Mucosa of stomach (tissue), 1 donor: Measurements from ENCODE around the gene CRACR2B.

Experiments used
- H3K27me3 ChIP-seq: one replicate; pipeline ENCODE4 v1.7.0; 2013; ENCODE audit warnings: mild to moderate bottlenecking, low read length; ENCODE audit not compliant: control insufficient read depth, insufficient read depth
- H3K36me3 ChIP-seq: one replicate; pipeline ENCODE4 v1.7.0; 2013; ENCODE audit warnings: low read length; ENCODE audit not compliant: control insufficient read depth, insufficient read depth
- H3K4me1 ChIP-seq: one replicate; pipeline ENCODE4 v1.7.0; 2013; ENCODE audit warnings: mild to moderate bottlenecking, low read length; ENCODE audit not compliant: control insufficient read depth, insufficient read depth
- H3K4me3 ChIP-seq: one replicate; pipeline ENCODE4 v1.7.0; 2013; ENCODE audit warnings: low read length
- H3K9ac ChIP-seq: one replicate; pipeline ENCODE4 v1.7.0; 2013; ENCODE audit warnings: mild to moderate bottlenecking, low read length, moderate library complexity
- H3K9me3 ChIP-seq: one replicate; pipeline ENCODE4 v1.7.0; 2013; ENCODE audit warnings: mild to moderate bottlenecking, low read length, moderate library complexity; ENCODE audit not compliant: control insufficient read depth
- donor health status: Pancreatic carcinoma.

CRACR2B gene

DNA sequence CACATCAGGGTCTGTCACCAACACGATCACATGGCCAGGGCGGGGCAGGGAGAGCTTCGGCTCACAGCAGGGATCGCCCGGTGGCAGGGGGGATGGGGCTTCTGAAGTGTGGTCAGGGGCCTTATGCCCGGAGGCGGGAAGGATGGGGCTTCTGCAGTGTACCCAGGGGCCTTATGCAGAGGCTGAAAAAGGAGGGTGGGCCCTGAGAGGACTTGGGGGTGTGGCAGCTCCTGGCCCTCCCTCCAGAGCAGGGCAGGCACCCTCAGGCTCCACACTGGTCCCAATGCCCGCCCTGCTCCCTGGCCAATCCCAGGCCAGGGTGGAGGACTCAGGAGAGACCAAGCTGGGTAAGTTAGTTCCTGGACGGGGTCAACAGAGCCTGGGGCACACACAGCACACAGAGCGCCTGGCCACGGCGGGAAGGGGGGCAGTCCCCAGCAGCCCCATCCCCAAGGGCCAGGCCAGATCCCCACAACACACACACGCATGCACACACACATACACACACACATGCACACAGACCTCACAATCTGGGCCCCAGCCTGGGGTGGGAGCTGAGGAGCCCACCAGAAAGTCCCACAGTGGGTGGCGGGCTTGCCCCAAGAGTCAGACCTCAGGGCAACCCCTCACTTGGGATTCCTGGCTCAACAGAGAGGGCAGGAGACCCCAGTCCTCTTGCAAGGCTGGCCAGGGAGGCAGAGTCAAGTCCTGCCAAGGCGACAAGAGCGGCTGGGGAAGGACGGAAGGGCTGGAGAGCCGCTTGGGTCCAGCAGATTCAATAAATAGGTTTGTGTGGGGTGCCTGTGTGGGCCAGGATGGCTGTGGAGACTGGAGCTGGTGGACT lies 36.8 kb upstream of the CRACR2B start:
- Histone ChIP-seq H3K36me3 (no peaks in the 10 kb centered on the region), H3K4me3 (no peak overlapping the region), H3K9ac (no peak overlapping the region), H3K4me1 (peaks cover 14% of the 10 kb centered on the region), H3K9me3 (no peaks in the 10 kb centered on the region), H3K27me3 (peaks cover 11% of the 10 kb centered on the region)

DNA sequence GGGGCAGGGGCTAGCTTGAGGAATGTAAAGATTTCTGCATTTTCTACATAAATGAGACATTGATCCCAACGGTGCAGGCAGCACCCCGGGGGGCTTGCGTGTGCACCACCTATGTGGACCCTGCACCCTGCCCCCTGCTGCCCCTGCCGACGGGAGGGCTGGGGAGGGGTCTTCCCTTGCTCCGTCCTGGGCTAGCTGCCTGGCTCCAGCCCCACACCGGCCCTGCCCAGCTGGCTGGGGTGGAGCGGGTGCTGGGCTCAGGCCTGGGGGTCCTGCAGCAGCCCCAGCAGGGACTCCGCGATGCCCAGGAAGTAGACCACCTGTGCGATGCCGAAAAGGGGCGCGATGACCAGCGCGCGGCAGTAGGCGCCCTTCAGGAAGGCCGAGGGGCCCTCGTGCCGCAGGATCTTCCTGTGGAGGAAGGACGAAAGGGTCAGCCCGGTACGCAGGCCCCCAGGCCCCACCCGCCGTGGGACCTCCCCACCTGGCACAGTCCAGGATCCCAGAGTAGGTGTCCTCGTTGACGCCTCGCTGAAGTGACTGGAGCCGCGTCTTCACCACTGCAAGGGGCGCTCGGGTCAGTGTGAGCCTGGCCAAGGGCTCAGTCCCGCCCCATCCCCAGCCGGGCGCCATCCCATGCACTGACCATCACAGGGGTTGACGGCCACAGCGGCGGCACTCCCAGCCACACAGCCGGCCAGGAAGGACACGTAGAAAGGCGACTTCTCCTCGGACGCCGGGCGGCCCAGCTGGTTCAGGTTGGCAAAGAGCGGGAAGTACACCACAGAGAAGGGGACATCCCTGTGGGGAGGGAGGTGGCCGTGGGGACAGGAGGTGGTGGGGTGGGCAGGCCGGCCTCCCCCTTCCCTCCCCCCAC lies 35.8 kb upstream of the CRACR2B start:
- Histone ChIP-seq H3K9me3 (no peaks in the 10 kb centered on the region), H3K27me3 (peaks cover 11% of the 10 kb centered on the region), H3K4me3 (no peak overlapping the region), H3K4me1 (peaks cover 20% of the 10 kb centered on the region), H3K36me3 (no peaks in the 10 kb centered on the region), H3K9ac (no peak overlapping the region)

DNA sequence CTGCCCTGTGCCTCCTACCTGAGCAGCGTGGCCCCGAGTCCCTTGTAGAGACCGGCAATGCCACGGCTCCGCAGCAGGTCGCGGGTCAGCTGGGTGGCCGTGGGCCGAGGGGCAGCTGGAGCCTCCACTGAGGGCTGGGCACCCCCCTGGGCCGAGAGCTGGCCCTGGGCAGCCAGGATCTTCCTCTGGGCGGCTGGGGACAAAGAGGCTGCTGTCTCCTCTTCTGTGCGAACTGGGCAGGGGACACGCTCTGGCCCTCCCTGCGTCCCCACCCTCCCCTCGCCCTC lies 35.2 kb upstream of the CRACR2B start:
- Histone ChIP-seq H3K4me3 (no peak overlapping the region), H3K9me3 (no peaks in the 10 kb centered on the region), H3K36me3 (no peaks in the 10 kb centered on the region), H3K9ac (no peak overlapping the region), H3K27me3 (peaks cover 11% of the 10 kb centered on the region), H3K4me1 (peaks cover 26% of the 10 kb centered on the region)

DNA sequence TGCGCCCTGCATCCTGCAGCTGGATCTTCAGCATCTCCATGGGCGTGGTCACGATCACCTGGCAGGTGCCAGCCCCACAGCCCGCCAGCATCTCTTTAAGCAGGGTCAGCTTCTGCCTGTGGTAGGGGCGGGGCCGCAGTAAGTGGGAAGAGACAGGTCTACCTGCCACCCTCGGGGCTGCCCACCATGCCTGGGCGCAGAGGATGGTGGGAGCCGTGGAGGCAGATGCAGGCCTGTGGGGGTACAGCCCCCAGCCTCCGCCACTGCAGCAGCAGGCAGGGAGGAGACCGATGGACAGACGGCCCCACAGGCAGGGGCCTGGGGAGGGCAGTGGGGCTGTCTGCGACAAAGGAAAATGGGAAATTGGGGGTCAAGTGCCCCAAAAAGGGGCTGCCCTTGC lies 34.8 kb upstream of the CRACR2B start:
- H3K4me3 ChIP-seq: no peak overlapping the region
- H3K9ac ChIP-seq: no peak overlapping the region
- H3K36me3 ChIP-seq: no peaks in the 10 kb centered on the region
- H3K27me3 ChIP-seq: peaks cover 11% of the 10 kb centered on the region
- H3K4me1 ChIP-seq: peaks cover 29% of the 10 kb centered on the region
- H3K9me3 ChIP-seq: no peaks in the 10 kb centered on the region

DNA sequence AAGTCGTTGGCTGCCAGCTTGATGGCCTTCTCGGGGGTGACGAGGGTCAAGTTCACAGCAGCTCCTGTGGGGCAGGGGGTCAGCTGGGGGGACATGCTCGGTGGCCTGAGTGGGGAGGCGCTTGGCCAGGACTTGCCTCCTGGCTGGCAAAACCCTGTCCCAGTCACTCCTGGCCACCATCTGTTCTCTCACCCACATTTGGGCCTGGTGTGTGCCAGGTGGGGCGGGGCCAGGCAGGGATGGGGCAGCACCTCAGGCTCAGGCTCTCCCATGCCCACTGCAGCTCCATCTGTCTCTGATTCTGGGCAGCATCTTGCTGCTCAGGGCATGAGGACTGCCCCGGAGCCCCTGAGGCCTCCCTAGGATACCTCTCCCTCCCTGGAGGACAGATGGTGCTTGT lies 34.2 kb upstream of the CRACR2B start:
- no peak overlapping the region for H3K4me3 ChIP-seq
- peaks cover 11% of the 10 kb centered on the region for H3K27me3 ChIP-seq
- H3K4me1 ChIP-seq: peaks cover 29% of the 10 kb centered on the region
- no peak overlapping the region for H3K9ac ChIP-seq
- H3K36me3 ChIP-seq: no peaks in the 10 kb centered on the region
- H3K9me3 ChIP-seq: no peaks in the 10 kb centered on the region

DNA sequence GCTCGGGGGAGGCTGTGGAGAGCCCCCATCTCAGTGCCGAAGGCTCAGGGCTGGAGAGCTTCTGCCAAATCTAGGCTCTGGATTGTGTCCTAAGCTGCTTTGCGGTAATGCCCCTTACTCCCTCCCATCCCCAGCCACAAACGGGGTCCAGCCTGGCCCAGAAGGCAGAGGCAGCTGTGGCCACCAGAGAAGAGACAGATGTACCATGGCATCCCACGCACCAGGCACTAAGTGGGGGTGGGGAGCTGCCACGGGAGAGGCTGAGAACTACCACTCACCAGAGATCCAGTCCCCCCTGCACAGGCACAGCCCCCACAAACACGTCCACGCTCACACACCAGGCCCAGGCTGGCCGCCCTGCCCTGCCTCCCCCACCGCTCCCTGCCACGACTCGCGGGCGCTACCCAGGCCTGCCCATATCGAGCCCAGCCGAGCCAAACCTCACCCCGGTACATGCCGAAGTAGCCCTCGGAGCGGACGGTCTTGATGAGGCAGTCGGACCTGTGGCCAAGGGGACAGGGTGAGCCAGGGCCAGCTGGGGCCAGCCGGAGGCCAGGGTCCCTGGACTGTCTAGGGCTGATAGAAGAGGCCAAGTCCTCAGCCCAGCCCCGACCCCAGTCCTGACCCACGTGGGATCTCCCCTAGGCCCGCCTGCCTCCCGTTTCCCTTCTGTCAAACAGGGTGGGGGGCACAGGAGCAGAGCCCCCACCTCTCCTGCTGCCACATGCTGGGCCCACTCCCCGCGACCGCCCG lies 33.5 kb upstream of the CRACR2B start:
- Histone ChIP-seq H3K27me3 (peaks cover 5% of the 10 kb centered on the region), H3K9me3 (no peaks in the 10 kb centered on the region), H3K36me3 (no peaks in the 10 kb centered on the region), H3K9ac (no peak overlapping the region), H3K4me1 (peaks cover 29% of the 10 kb centered on the region), H3K4me3 (no peak overlapping the region)

DNA sequence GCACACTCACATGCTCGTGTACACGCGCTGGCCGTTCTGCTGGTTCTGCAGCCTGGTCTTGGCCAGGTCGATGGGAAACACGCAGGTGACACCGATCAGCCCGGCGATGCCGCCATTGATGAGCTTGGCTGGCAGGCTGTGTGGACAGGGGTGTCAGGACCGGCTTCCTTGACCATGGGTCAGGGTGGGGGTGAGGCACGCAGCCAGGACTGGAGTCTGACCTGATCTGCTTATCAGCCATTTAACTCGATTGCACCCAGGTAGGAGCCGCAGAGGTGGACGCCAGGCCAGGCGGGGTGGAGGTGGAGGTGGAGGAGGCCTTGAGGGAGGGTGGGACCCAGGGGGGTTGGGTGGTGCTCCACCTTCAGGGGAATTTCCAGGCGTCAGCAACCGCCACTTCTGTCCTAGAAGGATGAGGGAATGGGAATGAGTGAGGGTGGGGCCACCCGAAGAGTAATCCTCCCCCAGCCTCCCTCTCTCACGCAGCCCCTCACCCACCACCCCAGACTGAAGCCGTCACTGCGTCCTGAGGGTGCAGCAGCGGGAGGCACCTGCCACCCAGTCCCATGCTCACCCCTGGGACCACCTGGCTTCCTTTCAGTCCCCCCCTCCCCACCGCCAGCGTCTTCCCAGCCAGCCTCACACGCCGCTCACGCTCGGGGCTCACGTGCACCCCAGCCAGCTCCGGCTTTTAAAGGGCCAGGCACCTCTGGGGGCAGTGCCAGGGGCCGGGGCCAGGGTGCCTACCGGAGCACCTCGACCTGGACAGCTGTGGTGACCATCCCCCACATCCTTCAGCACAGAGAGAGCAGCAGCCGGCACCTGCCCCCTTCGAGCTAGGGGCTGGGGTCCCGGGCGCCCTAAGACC lies 32.7 kb upstream of the CRACR2B start:
- Histone ChIP-seq H3K9me3 (no peaks in the 10 kb centered on the region), H3K4me1 (peaks cover 29% of the 10 kb centered on the region), H3K27me3 (no peaks in the 10 kb centered on the region), H3K4me3 (no peak overlapping the region), H3K9ac (peak overlapping the region; percentile 76), H3K36me3 (no peaks in the 10 kb centered on the region)

DNA sequence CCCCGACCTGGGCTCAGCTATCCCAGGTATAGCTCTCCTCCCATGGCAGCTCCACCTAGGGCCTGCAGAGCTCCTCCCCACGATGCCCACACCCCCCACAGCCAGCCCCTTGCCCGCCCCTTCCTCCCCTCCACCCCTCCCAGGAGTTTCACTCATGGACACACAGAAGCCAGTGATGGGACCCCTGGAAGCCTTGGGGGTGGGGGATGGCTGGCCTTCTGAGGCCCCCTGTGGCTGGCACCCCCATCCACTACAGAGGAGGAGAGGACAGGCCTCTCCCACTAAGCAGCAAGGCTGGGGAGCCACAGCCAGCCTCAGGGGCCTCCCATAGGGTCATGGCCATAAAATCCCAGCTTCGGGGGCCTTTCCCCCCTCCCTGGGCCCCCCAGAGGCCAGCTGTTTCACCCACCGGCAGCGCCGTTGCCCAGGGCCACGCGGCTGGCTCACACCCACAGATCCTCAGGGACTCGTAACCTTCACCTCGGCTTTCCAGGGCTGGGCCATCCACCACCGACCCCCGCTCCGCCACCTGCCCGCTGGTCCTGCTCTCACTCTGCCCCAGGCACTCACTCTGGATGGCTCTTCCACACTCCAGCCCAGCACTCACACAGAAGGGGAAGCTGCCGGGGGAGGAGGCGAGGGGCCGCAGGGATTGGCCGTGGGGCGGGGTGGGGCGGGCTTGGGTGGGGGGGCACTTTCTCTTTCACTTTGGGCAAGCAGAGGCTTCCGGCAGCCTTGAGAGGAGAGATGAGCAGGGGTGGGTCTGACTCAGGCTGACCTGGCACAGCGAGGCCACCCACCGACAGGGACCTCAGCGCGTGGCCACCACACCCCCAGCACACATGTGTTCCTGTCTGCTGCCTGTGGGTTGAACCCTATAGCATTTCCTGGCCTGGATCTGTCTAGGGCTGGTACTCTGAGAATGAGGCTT lies 31.8 kb upstream of the CRACR2B start:
- H3K36me3 ChIP-seq: no peaks in the 10 kb centered on the region
- H3K9ac ChIP-seq: peak overlapping the region; percentile 76
- no peaks in the 10 kb centered on the region for H3K27me3 ChIP-seq
- H3K4me1 ChIP-seq: peaks cover 29% of the 10 kb centered on the region
- no peaks in the 10 kb centered on the region for H3K9me3 ChIP-seq
- peak overlapping the region; percentile 73 for H3K4me3 ChIP-seq

DNA sequence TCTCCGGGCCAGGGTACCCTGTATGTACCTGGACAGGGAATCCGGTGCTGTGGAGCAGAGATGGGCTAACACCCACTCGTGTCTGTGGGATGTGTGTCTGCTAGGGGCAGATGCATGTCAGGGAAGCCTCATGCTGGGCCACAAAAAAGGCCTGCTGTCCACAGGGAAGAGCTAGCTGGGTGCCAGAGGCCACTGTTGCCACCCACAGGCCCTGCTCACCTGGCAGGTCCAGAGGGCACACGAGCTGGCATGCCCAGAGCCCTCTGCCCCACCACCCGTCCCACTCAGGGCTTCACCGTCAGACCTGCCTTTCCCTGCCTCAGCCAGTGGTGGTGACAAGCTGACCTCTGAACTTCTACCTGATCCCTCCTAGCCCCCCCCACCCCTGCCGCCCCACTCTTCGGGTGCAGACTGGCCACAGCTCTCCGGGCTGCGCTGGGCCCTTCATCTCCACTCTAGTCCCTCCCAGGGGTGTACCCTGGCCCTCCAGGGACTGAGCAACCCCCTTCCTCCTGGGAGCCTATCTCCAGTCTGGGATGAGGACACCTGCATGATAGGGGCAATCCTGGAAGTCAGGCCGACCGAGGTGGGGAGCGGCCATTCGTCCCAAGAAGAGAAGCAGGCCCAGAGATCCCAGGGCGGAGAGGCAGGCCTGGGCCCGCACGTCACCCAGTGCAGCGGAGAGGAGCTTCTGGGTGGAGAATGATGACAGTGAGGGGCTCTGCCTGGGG lies 31.0 kb upstream of the CRACR2B start:
- Histone ChIP-seq H3K4me1 (peaks cover 29% of the 10 kb centered on the region), H3K36me3 (no peaks in the 10 kb centered on the region), H3K9me3 (no peaks in the 10 kb centered on the region), H3K27me3 (no peaks in the 10 kb centered on the region), H3K4me3 (peak overlapping the region; percentile 73), H3K9ac (peak overlapping the region; percentile 65)

DNA sequence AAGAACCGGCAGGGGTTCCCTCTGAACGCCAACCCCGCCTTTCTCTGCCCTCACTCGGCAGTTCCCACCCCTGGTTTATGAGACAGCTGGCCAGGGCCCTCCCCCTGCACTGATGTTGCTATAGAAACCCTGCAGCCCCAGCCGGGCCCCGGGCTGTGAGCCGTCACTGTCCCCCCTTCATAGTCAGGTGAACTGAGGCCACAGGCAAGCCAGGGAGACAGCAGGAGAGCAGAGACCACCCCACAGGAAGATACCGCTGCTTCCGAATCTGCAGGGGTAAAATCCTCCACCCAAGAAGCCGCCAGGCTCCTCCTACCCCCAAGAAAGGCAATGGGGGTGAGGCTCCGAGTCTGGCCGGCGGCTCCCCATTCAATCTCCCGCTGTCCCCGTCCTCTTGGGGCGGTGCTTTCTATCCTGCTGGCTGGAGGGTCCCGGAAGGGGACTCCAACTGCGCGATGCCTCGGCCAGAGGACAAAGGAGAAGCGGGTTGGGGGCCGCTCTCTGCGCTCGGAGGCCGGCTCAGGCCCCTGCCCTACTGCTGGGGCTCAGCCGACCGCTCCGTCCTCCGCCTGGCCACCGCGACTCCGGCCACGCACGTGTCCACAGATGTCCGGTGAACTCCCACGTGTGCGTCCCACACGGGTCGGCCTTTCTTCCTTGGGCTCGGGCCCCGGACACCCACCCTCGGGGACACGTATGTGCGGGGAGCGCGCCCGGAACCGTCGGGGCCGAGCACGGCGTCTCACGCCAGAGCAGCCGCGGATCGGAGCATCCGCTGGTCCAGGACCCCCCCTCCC lies 30.2 kb upstream of the CRACR2B start:
- Histone ChIP-seq H3K36me3 (no peaks in the 10 kb centered on the region), H3K27me3 (no peaks in the 10 kb centered on the region), H3K4me1 (peaks cover 29% of the 10 kb centered on the region), H3K9me3 (no peaks in the 10 kb centered on the region), H3K4me3 (peak overlapping the region; percentile 35), H3K9ac (peak overlapping the region; percentile 65)
